Measurements from ENCODE around the gene SLC5A7. TPM values are rescaled to one million over a fixed set of nuclear protein-coding genes. Genes with fewer than 3 reads are reported as not detected.

The SLC5A7 gene
- total RNA-seq, 1 donor from 2014 or later: not detected

GRCh38 chr2:108013305-108013704 is 27.0 kb downstream of the SLC5A7 start:
- no peak overlapping the region for H3K27ac ChIP-seq (replicated peaks)
- intact Hi-C loops (cut with micrococcal nuclease): no loop called here
- H3K27me3 ChIP-seq (ENCODE audit: low read depth): no peaks in the 10 kb centered on the region
- H3K36me3 ChIP-seq: no peaks in the 10 kb centered on the region
- H3K4me1 ChIP-seq: no peaks in the 10 kb centered on the region
- H3K4me3 ChIP-seq: no peak overlapping the region
- no peak for TF ChIP-seq CTCF (IDR thresholded peaks at IDR 0.05; ENCODE audit: borderline replicate concordance)
- no peak for DNase-seq
- peaks cover 24% of the 10 kb centered on the region for H3K9me3 ChIP-seq (replicated peaks)

DNA sequence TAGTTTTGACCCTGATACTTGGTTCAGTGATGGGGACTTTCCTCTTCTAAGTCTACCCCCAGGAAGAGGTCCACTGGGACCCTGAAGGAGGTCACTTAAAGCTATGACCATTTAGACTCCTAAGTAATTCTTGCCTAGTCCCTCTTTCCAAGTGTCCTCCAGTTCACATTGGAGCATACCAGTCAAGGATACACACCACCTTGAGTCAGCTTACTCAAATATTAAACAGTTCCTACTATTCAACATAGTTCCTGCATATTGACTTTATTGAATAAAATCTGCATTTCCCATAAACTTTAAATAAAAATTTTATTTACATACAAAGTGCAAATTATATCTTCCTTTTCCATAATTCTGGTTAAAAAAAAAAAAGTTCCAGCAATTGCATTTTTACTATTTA is 36.3 kb downstream of the SLC5A7 start:
- TF ChIP-seq CTCF (IDR thresholded peaks at IDR 0.05; ENCODE audit: borderline replicate concordance): no peak
- Histone ChIP-seq H3K27me3 (ENCODE audit: low read depth) (no peaks in the 10 kb centered on the region), H3K4me1 (no peaks in the 10 kb centered on the region), H3K36me3 (no peaks in the 10 kb centered on the region), H3K9me3 (replicated peaks) (no peaks in the 10 kb centered on the region), H3K27ac (replicated peaks) (no peak overlapping the region), H3K4me3 (no peak overlapping the region)
- intact Hi-C loops (cut with micrococcal nuclease): no loop called here
- DNase-seq: no peak

DNA sequence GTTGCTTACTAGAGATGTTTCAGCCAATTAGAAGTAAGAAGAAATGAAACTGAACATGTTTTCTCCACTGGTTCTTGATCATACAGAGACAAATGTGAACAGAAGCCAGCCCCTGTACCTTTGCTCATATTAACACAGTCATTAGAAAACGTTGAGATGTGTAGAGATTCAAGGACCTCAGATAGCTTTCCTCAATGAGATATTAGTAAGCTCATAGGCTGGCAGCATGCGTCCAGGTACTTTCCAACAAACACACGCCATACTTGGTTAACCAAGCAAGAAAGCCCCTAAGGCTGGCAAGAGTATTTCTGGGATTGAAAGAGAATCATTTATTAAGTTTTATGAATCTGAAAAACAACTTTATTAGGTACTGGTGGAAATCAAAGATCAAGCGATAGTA is 37.5 kb downstream of the SLC5A7 start:
- no peak for DNase-seq
- Histone ChIP-seq H3K4me3 (no peak overlapping the region), H3K27me3 (ENCODE audit: low read depth) (no peaks in the 10 kb centered on the region)

DNA sequence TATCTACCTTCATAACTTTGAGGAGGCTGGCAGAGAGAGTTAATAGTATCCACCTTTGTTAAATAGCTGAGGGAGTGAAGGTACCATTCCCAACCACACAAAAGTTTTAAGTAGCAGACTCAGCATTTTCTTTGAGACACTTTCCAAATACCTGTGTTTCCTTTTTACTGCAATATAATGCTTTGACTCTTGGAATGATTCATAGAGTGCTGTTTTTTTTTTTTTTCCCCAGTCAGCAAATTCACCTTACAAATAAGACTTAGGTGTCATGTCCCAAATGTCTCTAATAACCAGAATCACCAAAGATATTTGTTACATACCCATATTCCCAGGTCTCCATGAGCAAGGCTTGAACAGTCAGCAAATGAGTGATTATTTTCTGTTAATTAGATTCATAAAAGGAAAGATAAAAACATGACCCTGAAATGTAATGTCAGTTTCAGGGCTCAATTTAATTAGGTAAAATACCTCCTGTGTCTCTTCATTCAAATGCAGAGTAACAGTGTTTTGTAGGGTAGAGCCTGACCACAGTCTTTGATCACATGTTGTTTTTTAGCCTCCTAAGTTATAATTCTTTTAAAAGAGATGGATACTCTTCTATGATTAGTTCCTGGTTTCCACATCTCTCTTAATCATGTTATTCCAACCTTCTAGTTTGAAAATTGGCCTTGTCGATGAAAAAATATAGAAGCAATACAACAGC is 39.9 kb downstream of the SLC5A7 start:
- no peak overlapping the region for H3K27ac ChIP-seq (replicated peaks)
- intact Hi-C loops (cut with micrococcal nuclease): no loop called here
- H3K27me3 ChIP-seq (ENCODE audit: low read depth): no peaks in the 10 kb centered on the region
- no peaks in the 10 kb centered on the region for H3K36me3 ChIP-seq
- no peak for DNase-seq
- peaks cover 7% of the 10 kb centered on the region for H3K9me3 ChIP-seq (replicated peaks)
- no peaks in the 10 kb centered on the region for H3K4me1 ChIP-seq
- TF ChIP-seq CTCF (IDR thresholded peaks at IDR 0.05; ENCODE audit: borderline replicate concordance): no peak
- H3K4me3 ChIP-seq: no peak overlapping the region

More for the DNA sequence above, 37.5 kb downstream of the SLC5A7 start:
- H3K9me3 ChIP-seq (replicated peaks): no peaks in the 10 kb centered on the region
- no peaks in the 10 kb centered on the region for H3K4me1 ChIP-seq
- no peak for TF ChIP-seq CTCF (IDR thresholded peaks at IDR 0.05; ENCODE audit: borderline replicate concordance)
- intact Hi-C loops (cut with micrococcal nuclease): no loop called here
- no peak overlapping the region for H3K27ac ChIP-seq (replicated peaks)
- H3K36me3 ChIP-seq: no peaks in the 10 kb centered on the region

- Histone ChIP-seq H3K36me3 (no peaks in the 10 kb centered on the region), H3K27me3 (ENCODE audit: low read depth) (no peaks in the 10 kb centered on the region), H3K4me3 (no peak overlapping the region), H3K4me1 (no peaks in the 10 kb centered on the region), H3K9me3 (replicated peaks) (peaks cover 11% of the 10 kb centered on the region), H3K27ac (replicated peaks) (no peak overlapping the region)
- intact Hi-C loops (cut with micrococcal nuclease): no loop called here
- no peak for TF ChIP-seq CTCF (IDR thresholded peaks at IDR 0.05; ENCODE audit: borderline replicate concordance)
- no peak for DNase-seq
These were observed 43.2 kb downstream of the SLC5A7 start for GRCh38 chr2:108029496-108029895.

Measured in left ventricle myocardium inferior (tissue), 1 donor.